ENCODE data around the gene FDXR. TPM values are rescaled to one million over a fixed set of nuclear protein-coding genes. Genes with fewer than 3 reads are reported as not detected.

The FDXR gene
- total RNA-seq, 2 donors from 2014 or later = 4.1 to 7.9 TPM

DNA sequence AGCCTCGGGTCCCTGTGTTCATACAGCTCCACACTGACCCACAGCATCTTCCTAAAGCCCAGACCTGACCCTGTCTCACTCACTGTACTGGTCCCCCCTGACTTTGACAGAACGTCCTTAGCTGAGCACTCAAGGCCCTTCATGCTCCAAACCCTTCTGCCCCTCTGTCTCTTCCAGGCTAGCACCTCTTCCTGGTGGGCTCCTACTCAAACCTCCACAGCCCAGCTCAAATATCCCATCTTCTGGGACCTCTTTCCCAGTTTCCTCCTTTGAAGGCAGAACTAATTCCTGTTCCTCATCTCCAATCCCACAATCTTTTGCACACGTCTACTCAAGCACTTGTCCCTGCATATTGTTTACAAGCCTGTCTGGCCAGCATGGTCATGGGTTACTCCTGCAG lies 21.9 kb downstream of the FDXR start:
- Histone ChIP-seq H3K27ac (no peak overlapping the region), H3K27me3 (no peaks in the 10 kb centered on the region), H3K4me1 (peaks cover 0 to 13% of the 10 kb centered on the region in 2 donors), H3K9me3 (no peaks in the 10 kb centered on the region), H3K36me3 (no peaks in the 10 kb centered on the region), H3K4me3 (no peak overlapping the region)
- TF ChIP-seq, protein P1, sequence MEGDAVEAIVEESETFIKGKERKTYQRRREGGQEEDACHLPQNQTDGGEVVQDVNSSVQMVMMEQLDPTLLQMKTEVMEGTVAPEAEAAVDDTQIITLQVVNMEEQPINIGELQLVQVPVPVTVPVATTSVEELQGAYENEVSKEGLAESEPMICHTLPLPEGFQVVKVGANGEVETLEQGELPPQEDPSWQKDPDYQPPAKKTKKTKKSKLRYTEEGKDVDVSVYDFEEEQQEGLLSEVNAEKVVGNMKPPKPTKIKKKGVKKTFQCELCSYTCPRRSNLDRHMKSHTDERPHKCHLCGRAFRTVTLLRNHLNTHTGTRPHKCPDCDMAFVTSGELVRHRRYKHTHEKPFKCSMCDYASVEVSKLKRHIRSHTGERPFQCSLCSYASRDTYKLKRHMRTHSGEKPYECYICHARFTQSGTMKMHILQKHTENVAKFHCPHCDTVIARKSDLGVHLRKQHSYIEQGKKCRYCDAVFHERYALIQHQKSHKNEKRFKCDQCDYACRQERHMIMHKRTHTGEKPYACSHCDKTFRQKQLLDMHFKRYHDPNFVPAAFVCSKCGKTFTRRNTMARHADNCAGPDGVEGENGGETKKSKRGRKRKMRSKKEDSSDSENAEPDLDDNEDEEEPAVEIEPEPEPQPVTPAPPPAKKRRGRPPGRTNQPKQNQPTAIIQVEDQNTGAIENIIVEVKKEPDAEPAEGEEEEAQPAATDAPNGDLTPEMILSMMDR (IDR thresholded peaks at IDR 0.05) = no peak
- no peak for DNase-seq (ENCODE audit: low spot score)

DNA sequence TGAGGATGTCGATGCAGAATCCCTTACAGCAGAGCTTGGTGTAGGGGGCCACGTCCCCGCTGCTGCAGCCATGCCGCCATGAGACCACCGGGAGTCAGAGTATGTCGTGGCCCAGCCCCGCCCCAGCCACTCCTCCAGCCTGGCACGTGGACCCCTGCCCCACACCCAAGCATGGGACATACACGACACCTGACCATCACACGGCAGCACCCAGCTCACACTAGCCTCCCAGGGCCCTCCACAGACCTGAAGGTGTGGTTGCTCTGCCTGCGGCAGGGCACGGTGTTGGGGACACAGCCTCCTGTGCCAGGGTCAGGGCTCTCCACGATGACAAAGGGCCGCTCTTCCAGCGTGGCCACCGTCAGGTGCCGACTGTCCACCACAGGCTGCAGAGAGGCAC lies 22.5 kb downstream of the FDXR start:
- Histone ChIP-seq H3K36me3 (no peaks in the 10 kb centered on the region), H3K27me3 (no peaks in the 10 kb centered on the region), H3K27ac (no peak overlapping the region), H3K9me3 (no peaks in the 10 kb centered on the region), H3K4me1 (peaks cover 0 to 13% of the 10 kb centered on the region in 2 donors), H3K4me3 (no peak overlapping the region)
- TF ChIP-seq, protein P1 (IDR thresholded peaks at IDR 0.05) = no peak
- DNase-seq (ENCODE audit: low spot score) = no peak

DNA sequence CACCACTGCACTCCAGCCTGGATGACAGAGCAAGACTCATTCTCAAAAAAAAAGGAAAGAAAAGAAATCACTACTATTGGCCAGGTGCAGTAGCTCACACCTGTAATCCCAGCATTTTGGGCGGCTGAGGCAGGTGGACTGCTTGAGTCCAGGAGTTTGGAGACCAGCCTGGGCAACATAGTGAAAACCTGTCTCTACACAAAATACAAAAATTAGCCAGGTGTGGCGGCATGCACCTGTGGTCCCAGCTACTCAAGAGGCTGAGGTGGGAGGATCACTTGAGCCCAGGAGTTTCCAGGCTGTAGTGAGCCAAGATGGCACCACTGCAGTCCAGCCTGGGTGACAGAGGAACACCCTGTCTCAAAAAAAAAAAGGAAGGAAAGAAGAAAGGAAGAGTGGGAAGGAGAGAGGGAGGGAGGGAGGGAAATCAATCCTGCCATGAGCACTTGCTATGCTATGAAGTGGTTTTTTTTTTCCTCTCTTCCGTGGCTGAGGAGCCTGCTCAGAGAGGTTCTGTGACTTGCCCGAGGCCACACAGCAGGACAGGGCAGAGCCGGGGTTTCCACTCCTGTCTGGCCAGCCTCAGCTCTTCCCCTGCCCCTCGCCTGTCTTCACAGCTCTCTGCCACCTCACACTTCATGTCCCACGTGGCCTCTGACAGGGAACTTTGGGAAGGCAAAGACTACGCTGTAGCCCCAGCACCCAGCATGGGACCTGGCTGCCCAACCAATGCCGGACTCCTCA lies 24.0 kb downstream of the FDXR start:
- H3K4me1 ChIP-seq = peaks cover 0 to 13% of the 10 kb centered on the region in 2 donors
- DNase-seq (ENCODE audit: low spot score) = no peak
- no peaks in the 10 kb centered on the region for H3K27me3 ChIP-seq
- H3K36me3 ChIP-seq = no peaks in the 10 kb centered on the region
- no peaks in the 10 kb centered on the region for H3K9me3 ChIP-seq
- H3K27ac ChIP-seq = no peak overlapping the region
- TF ChIP-seq, protein P1 (IDR thresholded peaks at IDR 0.05) = no peak
- H3K4me3 ChIP-seq = no peak overlapping the region

DNA sequence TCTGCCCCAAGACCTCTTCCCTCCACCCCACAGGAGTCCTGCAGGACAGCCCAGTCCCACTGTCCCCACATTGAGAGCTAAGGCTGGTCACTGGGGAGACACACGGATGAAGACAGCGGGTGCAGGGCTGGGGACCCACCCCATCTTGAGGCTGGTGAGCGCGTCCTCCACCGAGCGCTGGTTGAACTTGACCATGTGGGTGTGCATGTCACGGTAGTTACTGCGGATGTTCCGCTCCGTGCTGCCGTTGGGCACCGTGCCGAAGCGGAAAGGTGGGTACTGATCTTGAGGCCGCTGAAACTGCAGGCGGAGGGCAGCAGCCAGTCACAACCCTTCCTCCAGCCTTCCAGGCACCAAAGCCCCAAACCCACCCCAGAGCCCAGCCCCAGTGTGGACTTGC lies 26.2 kb downstream of the FDXR start:
- Histone ChIP-seq H3K4me3 (no peak overlapping the region), H3K27ac (no peak overlapping the region), H3K4me1 (peaks cover 0 to 19% of the 10 kb centered on the region in 2 donors), H3K36me3 (no peaks in the 10 kb centered on the region), H3K27me3 (no peaks in the 10 kb centered on the region), H3K9me3 (no peaks in the 10 kb centered on the region)
- DNase-seq (ENCODE audit: low spot score) = no peak
- TF ChIP-seq, protein P1 (IDR thresholded peaks at IDR 0.05) = no peak

DNA sequence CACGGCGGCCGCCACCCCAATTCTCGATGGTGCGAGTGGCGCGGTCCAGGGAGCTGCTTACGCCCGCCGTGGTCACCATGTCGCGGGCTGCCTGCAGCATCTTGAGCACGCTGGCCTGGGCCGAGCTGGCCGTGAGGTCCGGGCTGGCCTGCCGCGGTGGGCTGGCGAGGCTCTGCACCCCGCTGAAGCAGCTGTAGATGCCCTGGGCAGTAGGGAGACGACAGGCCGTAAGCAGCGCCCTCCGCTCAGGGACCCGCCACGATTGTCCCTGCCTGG lies 29.5 kb downstream of the FDXR start:
- Histone ChIP-seq H3K4me3 (peak overlapping the region in 1 of 2 donors; percentile 52), H3K27me3 (no peaks in the 10 kb centered on the region), H3K36me3 (no peaks in the 10 kb centered on the region), H3K27ac (no peak overlapping the region), H3K9me3 (no peaks in the 10 kb centered on the region), H3K4me1 (peaks cover 0 to 40% of the 10 kb centered on the region in 2 donors)
- TF ChIP-seq, protein P1 (IDR thresholded peaks at IDR 0.05) = no peak
- DNase-seq (ENCODE audit: low spot score) = no peak
